Large intestine (tissue), 3 donors: ENCODE data around the gene ST13. TPM values are rescaled to one million over a fixed set of nuclear protein-coding genes. Genes with fewer than 3 reads are reported as not detected.
"Not testable (repeated sequence)": the region's sequence is repeated elsewhere in the genome, so short reads cannot be mapped to it uniquely, and the experiment has no call there.

Source experiments
- DNase-seq, 2 donors: peaks; one replicate each; pipeline versions ENCODE4 v3.0.0 to v3.0.0-alpha.2; 2013
- H3K27ac ChIP-seq: one replicate; pipeline ENCODE4 v1.5.1; 2013; ENCODE audit warnings: low read length
- H3K27me3 ChIP-seq: 2 replicates; pipeline ENCODE4 v1.6.1; 2013; ENCODE audit warnings: low read length; ENCODE audit not compliant: control insufficient read depth, insufficient read depth
- H3K36me3 ChIP-seq: 2 replicates; pipeline ENCODE4 v1.6.1; 2013; ENCODE audit warnings: low read length; ENCODE audit not compliant: control insufficient read depth, insufficient read depth
- H3K4me1 ChIP-seq: one replicate; pipeline ENCODE4 v1.6.1; 2013; ENCODE audit warnings: low read length; ENCODE audit not compliant: control insufficient read depth, insufficient read depth
- H3K4me3 ChIP-seq: one replicate; pipeline ENCODE4 v1.5.1; 2013; ENCODE audit warnings: low read length
- H3K9me3 ChIP-seq: one replicate; pipeline ENCODE4 v1.6.1; 2013; ENCODE audit warnings: mild to moderate bottlenecking, low read depth, low read length, moderate library complexity; ENCODE audit not compliant: control insufficient read depth
- WGBS: methylation state at CpG from one replicate; pipeline ENCODE4 v1.1.5; 2013; ENCODE audit warnings: low lambda C conversion rate; ENCODE audit not compliant: insufficient coverage; 5-methylcytosine and 5-hydroxymethylcytosine counted together
- polyA plus RNA-seq: library from polyadenylated mRNA; unstranded; fragments of 120-200 nt; gene quantifications from one replicate; pipeline ENCODE4 v1.2.1, GENCODE V29; 2013

The ST13 gene
- polyA plus RNA-seq, 1 donor: 457 TPM

DNA sequence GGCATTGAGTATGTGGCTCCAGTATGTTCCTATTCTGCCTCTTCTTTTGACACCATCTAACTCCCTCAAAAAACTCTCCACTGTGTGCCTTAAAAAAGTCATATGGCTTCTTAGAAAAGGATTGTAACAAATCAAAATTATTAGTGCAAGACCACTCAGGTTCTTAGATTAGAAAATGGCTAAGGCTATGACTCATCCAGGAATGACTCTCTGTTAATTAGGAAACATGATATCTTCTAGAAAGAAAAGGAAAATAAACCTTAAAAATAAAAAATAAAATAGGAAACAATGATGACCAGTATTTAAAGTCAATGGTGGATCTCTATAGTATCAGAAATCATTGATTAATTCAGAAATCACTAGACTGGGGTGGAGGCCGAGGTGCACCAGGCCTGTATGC lies 59.0 kb downstream of the ST13 start:
- H3K4me1 ChIP-seq: no peaks in the 10 kb centered on the region
- no peaks in the 10 kb centered on the region for H3K27me3 ChIP-seq
- DNase-seq: no peak
- no peaks in the 10 kb centered on the region for H3K36me3 ChIP-seq
- no peak overlapping the region for H3K27ac ChIP-seq
- H3K4me3 ChIP-seq: no peak overlapping the region
- H3K9me3 ChIP-seq: no peaks in the 10 kb centered on the region
- no CpG with 5 or more reads among the region's 1 CpG for WGBS

DNA sequence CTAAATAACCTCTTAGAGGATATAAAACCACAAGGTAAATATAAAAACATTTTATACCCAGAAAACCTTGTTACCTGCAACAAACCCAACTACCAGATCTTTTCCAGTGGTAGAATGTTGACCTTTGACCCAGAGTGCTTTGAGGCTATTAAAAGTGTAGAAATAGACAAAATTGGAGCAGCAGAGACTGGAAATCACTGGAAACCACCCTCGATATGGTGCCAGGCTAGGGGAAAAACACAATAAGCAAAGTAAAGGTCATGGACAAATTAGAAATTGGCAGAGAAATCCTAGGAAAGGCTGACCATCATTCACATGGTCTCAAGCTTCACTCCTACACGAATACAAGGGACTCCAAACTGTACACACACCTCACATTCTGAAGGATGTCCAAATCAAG lies 64.0 kb downstream of the ST13 start:
- WGBS: 100% methylated on average over 1 of the region's 2 CpGs
- H3K36me3 ChIP-seq: peaks cover 4% of the 10 kb centered on the region
- H3K27me3 ChIP-seq: no peaks in the 10 kb centered on the region
- no peaks in the 10 kb centered on the region for H3K9me3 ChIP-seq
- H3K4me3 ChIP-seq: no peak overlapping the region
- no peak overlapping the region for H3K27ac ChIP-seq
- no peaks in the 10 kb centered on the region for H3K4me1 ChIP-seq
- no peak for DNase-seq

DNA sequence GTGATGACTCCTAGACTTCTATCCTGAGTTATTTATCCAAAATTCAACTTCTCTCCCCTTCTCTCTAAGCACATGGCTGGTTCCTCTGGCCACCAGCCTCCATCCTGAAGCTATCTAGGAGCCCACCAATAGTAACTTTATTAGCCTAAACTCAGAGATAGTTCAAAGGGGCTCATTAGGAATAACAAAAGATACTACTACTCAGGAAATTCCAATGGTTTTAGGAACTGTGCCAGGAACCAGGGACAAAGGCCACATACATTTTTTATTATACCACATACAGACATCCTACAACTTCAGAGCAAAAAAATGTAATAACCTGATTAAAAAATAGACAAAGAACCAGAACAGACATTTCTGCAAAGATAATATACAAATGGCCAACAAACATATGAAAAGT lies 65.2 kb downstream of the ST13 start:
- Histone ChIP-seq H3K9me3 (no peaks in the 10 kb centered on the region), H3K27ac (no peak overlapping the region), H3K27me3 (no peaks in the 10 kb centered on the region), H3K36me3 (peaks cover 6% of the 10 kb centered on the region), H3K4me1 (no peaks in the 10 kb centered on the region), H3K4me3 (no peak overlapping the region)
- DNase-seq: no peak

DNA sequence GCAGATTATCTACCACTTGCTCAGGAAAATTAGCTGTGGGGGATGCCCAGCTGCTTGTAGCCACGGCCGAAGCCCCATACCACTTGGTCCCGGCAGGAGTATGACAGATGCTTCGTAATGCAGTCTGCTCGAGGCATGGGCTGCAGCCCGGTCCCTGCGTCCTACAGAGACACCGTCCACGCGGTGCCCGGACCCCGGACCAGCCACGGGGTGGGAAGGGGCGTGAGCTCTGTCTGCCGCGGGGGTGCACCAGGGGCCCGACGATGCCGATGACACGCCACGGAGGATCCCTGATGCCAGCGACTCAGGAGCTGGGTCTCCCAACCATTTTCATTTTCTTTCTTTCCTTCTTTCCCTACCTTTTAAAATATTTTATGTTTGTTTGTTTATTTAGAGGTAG lies 67.3 kb downstream of the ST13 start:
- no peak overlapping the region for H3K4me3 ChIP-seq
- no peaks in the 10 kb centered on the region for H3K4me1 ChIP-seq
- H3K36me3 ChIP-seq: peaks cover 8% of the 10 kb centered on the region
- WGBS: no CpG with 5 or more reads among the region's 22 CpGs
- H3K27ac ChIP-seq: no peak overlapping the region
- H3K27me3 ChIP-seq: no peaks in the 10 kb centered on the region
- no peaks in the 10 kb centered on the region for H3K9me3 ChIP-seq
- DNase-seq: no peak

DNA sequence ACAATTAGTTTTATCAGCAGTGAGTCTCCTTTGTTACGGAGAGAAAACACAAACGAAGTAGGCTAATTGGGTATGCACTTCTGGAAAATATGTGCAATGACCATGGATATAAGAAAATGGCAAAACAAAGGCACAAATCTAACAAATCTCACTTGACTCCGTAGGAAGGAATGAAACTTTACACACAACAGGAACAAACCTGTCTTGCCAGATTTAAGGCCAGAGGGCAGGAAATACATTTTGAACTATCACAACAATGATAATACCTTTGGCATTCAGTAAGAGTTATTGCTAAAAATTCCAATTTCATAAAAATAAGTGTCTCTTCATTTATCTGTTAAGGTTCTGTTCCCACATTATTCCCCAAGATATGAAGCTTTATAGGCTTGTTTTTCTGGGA lies 73.9 kb downstream of the ST13 start:
- Histone ChIP-seq H3K4me1 (no peaks in the 10 kb centered on the region), H3K9me3 (no peaks in the 10 kb centered on the region)

DNA sequence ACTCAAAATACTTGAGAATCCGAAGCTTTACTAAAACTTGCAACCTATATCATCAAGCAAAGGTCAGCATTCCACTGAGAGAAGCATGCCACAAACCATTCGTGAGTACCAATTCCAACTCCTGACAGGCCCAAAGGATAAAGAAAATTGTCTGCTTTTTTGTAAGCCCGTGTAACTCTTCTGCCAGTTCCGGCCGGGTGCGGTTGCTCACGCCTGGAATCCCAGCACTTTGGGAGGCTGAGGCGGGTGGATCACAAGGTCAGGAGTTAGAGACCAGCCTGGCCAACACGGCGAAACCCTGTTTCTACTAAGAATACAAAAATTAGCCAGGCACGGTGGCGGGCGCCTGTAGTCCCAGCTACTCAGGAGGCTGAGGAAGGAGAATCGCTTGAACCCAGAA lies 74.7 kb downstream of the ST13 start:
- H3K4me3 ChIP-seq, DNase-seq, H3K27me3 ChIP-seq, H3K4me1 ChIP-seq, H3K27ac ChIP-seq, H3K9me3 ChIP-seq: not testable (repeated sequence)
- WGBS: no CpG with 5 or more reads among the region's 14 CpGs
- H3K36me3 ChIP-seq: peaks cover 17% of the 10 kb centered on the region

More for the DNA sequence above, 73.9 kb downstream of the ST13 start:
- Histone ChIP-seq H3K27ac (no peak overlapping the region), H3K36me3 (peaks cover 13% of the 10 kb centered on the region), H3K27me3 (no peaks in the 10 kb centered on the region), H3K4me3 (no peak overlapping the region)
- WGBS: no CpG with 5 or more reads among the region's 3 CpGs
- no peak for DNase-seq

Other genes with a start within 250 kb of the ST13 start
- gene MRTFA, start 219.9 kb downstream of the ST13 start, polyA plus RNA-seq: 17.1 TPM
- gene MCHR1, start 177.2 kb downstream of the ST13 start, polyA plus RNA-seq: 0.09 TPM
- gene SLC25A17, start 37.3 kb downstream of the ST13 start, polyA plus RNA-seq: 18.1 TPM
- 12.1 TPM for gene XPNPEP3, start 509 bp upstream of the ST13 start, polyA plus RNA-seq
- gene DNAJB7, start 5.5 kb upstream of the ST13 start, polyA plus RNA-seq: 2.5 TPM
- gene RBX1, start 94.7 kb upstream of the ST13 start, polyA plus RNA-seq: 44.9 TPM
- 54.3 TPM for gene EP300, start 236.0 kb upstream of the ST13 start, polyA plus RNA-seq